ENCODE measurements around the gene SHPK.
A peak's percentile ranks its signal among the peaks of the same experiment; 100 is the strongest.

Gene SHPK

GRCh38 chr17:3660311-3660891, 24.4 kb upstream of the SHPK start:
- TF ChIP-seq CTCF (IDR thresholded peaks at IDR 0.05; ENCODE audit: low read length, missing control alignments): no peak
- H3K4me3 ChIP-seq (replicated peaks; ENCODE audit: low read depth, low read length): no peak overlapping the region
- DNase-seq (ENCODE audit: low read depth): no peak

DNA sequence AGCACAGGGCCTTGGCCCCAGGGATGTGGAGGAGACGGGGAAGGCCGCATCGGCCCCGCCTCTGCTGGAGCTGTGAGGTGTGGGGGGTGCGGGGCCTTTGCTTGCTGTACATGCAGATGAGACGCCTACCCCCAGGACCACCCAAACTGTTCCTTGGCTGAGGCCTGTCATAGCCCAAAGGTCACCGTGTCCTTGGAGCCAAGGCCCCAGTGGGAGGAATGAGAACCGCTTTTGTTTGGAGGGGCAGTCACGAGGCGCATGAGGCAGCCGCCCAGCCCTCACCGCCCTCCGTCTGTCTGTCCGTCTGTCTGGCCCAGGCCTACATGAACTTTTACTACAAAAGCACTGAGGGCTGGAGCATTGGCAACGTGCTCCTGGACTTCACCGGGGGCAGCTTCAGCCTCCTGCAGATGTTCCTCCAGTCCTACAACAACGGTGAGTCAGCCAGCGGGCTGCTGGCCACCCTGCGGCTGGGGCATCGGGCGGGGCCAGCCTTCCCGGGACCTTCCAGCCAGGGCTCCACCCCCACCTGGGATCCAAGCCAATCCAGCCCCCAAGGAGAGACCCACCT, 23.6 kb upstream of the SHPK start:
- peak; percentile 87 for DNase-seq (ENCODE audit: low read depth)
- H3K4me3 ChIP-seq (replicated peaks; ENCODE audit: low read depth, low read length): no peak overlapping the region
- TF ChIP-seq CTCF (IDR thresholded peaks at IDR 0.05; ENCODE audit: low read length, missing control alignments): peak; percentile 29

DNA sequence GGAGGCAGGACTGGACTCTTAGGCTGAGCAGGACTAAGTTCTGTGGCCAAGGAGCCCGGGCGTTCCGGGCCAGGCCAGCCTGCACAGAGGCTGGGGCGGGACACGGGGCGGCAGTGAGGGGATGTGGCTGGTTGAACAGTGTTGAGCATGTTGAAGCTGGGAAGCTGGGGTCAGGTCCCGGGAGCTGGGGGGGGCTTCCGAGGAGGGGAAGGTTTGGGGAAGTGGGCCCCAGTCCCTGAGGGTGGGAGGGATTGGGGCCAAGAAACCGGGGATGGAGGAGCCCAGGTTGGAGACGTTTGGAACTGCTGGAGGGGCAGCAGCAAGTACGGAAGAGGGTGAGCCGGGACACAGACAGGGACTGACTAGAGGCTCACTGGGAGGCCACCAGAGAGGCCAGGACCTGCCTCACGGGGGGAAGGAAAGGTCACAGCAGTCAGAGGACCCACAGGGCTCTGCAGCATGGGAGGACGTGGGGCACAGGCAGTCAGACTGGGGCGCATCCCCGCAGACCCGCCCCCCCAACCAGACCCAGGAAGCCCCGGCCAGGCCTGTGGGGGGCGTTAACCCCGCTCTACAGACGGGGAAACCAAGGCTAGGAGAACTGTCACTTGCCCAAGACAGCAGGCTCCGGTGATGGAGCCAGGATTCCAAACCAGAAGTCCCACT, 22.9 kb upstream of the SHPK start:
- no peak for TF ChIP-seq CTCF (IDR thresholded peaks at IDR 0.05; ENCODE audit: low read length, missing control alignments)
- H3K4me3 ChIP-seq (replicated peaks; ENCODE audit: low read depth, low read length): no peak overlapping the region
- DNase-seq (ENCODE audit: low read depth): no peak

- H3K4me3 ChIP-seq (replicated peaks; ENCODE audit: low read depth, low read length): no peak overlapping the region
- no peak for DNase-seq (ENCODE audit: low read depth)
These were observed 22.1 kb upstream of the SHPK start for GRCh38 chr17:3657874-3658783.

DNA sequence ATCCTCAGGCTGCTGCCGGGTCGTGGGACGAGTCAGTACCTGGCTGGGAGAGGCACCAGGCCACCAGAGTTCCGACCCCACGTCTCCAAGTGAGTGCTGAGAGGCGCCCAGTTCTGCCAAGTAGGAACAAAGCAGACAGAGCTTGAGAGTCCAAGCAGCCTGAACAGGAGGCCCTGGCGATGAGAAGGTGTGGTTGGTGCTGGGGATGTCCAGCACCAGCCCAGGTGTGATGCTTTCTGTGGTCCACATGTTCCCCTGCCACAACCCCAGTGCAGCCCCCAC, 21.5 kb upstream of the SHPK start:
- DNase-seq (ENCODE audit: low read depth): no peak
- TF ChIP-seq CTCF (IDR thresholded peaks at IDR 0.05; ENCODE audit: low read length, missing control alignments): no peak
- no peak overlapping the region for H3K4me3 ChIP-seq (replicated peaks; ENCODE audit: low read depth, low read length)

More at GRCh38 chr17:3657874-3658783, 22.1 kb upstream of the SHPK start:
- TF ChIP-seq CTCF (IDR thresholded peaks at IDR 0.05; ENCODE audit: low read length, missing control alignments): no peak

GRCh38 chr17:3656755-3657587, 20.9 kb upstream of the SHPK start:
- no peak for TF ChIP-seq CTCF (IDR thresholded peaks at IDR 0.05; ENCODE audit: low read length, missing control alignments)
- no peak for DNase-seq (ENCODE audit: low read depth)

More at GRCh38 chr17:3656755-3657587, 20.9 kb upstream of the SHPK start:
- H3K4me3 ChIP-seq (replicated peaks; ENCODE audit: low read depth, low read length): no peak overlapping the region
